GM18951 (cell line): ENCODE data around the gene C10orf71.

Experiments
- POLR2A ChIP-seq: IDR thresholded peaks from 4 replicates; pipeline ENCODE4 v1.6.1; 2011; ENCODE audit warnings: mild to moderate bottlenecking; ENCODE audit not compliant: insufficient read length, insufficient read depth; ENCODE audit errors: extremely low read depth
- in situ Hi-C: fragments of 300-500 bp; cut with MboI; formaldehyde crosslinking; loops from one replicate; pipeline ENCODE4 v1.12.0; 2022; ENCODE audit warnings: low sequenced_read_pairs, mixed read lengths, inconsistent platforms; ENCODE audit not compliant: unreplicated experiment

Gene C10orf71

DNA sequence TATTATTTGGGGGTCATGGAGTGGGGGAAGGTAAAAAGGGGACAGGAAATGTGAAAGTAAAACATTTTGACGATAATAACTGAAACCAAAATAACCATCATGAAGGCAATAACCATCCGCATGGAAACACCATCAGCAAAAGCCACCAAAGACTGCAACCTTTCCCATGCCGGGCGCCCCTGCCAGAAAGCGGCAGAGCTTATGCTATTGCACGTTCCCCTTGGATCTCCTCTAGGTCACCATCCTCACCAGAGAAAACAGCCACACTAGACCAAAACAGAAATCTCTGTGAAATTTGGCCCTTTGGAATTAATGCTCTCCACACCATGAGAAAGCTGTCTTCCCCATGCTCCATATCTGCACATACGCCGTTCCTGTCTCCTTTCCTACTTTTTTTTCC is 65.8 kb downstream of the C10orf71 start:
- no peak for TF ChIP-seq POLR2A
- in situ Hi-C loops: no loop called here

DNA sequence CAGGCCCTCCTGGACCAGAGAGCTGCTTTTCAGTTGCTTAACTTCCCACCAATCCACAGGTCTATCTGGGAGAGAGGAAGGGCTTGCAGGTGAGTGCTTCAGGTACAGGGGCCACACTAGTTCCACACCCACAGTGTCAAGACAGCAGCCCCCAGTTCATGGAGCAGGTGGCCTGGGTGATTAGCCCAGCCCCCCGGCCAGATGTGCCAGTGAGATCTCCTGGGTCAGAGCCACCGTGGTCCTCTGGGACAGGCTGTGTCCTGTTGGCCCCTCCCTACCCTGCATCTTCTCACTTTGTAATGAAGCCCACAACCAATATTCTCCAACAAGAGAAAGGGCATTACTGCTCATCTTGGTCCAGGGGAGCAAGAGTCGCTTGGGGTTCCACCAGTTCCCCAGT is 66.3 kb downstream of the C10orf71 start:
- no peak for TF ChIP-seq POLR2A
- in situ Hi-C loops: no loop called here

DNA sequence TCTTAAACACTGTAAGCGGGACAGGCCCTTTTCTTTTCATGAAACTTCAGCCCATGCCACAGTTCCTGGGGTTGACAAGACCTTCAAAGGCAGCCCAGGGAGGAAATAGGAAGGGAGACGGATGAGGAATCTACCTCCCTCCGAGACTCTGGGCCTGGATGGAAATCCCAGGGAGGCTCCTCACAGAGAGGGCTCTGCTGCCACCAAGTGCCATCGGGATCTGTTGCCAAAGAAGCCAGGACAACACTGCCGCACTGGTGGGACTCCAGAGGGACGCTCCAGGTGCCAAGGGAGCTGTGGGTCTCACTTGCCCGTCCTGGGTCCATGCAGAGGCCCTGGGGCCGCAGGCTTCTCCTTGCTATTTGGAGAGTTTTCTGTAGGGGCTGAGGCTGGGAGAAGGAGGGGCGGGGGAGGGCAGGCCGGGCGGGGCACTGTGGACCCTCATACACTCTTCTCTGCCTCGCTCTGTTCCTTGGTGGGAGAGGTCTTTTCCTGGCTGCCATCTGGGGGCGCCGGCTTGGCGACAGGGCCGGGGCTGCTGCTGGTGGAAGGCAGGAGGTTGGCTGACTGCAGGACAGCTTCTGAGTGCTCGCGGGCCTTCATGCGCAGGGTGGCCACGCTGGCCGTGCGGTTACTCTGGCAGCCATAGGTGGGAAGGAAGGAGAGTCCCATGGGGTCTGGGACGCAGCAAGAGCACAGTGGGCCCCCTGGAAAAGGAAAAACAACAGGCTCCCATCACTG is 66.9 kb downstream of the C10orf71 start:
- no peak for TF ChIP-seq POLR2A
- in situ Hi-C loops: no loop called here

DNA sequence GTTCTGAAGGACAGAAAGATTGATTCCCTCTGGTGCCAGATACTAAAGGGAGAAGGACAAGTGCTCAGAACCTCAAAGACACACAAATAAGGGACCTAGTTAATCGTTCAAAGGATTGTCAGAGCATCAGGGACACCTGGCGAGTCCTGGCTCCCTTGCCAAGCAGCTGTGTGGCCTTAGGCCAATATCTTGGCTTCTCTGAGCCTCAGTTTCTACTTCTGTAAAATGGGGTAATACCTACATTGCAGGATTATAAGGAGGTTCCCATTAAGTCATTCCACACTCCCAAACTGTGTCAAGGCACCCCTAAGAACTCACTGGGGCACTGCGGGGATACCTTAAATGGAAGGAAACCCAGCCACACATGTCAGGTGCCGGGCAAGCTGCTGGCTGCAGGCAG is 67.5 kb downstream of the C10orf71 start:
- in situ Hi-C loops: no loop called here
- no peak for TF ChIP-seq POLR2A

GRCh38 chr10:49367600-49367999 is 68.6 kb downstream of the C10orf71 start:
- in situ Hi-C loops: no loop called here
- TF ChIP-seq POLR2A: no peak

- in situ Hi-C loops: no loop called here
Observed at GRCh38 chr10:49368256-49368655, 69.3 kb downstream of the C10orf71 start.

DNA sequence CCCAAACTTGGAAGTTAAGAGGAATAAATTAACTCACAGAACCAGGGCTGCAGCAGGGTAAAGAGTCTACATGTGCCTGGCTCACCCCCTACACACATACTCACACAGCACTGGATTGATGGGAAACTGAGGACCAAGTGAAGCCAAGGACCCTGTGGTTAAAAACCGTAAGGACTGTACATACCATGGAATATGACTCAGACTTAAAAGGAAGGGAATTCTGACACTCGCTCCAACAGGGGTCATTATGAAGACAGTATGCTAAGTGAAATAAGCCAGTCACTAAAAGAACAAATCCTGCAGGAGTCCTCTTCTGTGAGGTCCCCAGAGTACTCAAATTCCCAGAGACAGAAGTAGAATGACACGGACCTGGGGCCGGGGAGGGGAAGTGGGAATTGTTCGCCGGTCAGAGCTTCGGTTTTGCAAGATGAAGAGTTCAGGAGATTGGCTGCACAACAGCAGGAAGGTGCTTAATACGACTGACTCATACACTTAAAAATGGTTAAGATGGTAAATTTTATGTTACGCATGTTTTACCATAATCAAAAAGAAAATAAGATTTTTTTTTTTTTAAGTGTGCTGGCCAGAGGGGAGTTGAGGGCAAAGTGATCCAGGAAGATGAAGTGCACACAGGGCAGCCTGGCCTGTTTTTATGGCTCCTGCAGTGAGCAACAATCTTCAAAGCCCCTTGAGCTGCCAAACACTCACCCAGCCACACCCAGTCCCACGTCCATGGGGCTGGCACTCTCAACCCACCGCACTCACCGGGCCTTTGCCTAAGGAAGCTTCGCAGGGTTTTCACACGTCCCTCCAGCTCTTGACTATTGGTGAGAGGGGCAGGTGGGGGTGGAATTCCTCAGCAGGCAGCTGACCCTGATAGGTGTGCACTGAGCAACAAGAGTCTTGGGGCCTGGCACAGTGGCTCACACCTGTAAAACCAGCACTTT is 70.5 kb downstream of the C10orf71 start:
- TF ChIP-seq POLR2A: no peak

More at GRCh38 chr10:49368256-49368655, 69.3 kb downstream of the C10orf71 start:
- TF ChIP-seq POLR2A: no peak

GRCh38 chr10:49370326-49371100 is 71.5 kb downstream of the C10orf71 start:
- in situ Hi-C loops: no loop called here
- TF ChIP-seq POLR2A: no peak

More for the DNA sequence above, 70.5 kb downstream of the C10orf71 start:
- in situ Hi-C loops: no loop called here

DNA sequence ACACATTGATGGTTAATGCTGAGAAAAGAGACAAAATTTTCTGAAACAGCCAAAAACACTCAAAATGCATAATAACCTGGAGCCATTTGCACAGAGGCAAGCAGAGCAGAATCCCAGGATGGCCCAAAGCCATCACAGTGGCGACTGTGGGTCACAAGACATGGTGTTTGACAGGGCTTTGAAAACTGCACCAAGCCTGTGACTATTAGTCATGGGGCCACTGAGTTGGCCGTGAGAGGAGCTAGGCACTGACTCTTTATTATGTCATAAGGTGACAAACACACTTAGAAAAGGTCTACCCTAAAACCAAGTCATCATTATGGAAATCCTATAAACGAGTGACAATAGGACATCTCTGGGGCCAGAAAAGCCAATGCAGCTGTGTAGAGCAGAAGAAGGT is 73.0 kb downstream of the C10orf71 start:
- in situ Hi-C loops: no loop called here
- no peak for TF ChIP-seq POLR2A

- in situ Hi-C loops: no loop called here
Observed at GRCh38 chr10:49373361-49373760, 74.4 kb downstream of the C10orf71 start.

DNA sequence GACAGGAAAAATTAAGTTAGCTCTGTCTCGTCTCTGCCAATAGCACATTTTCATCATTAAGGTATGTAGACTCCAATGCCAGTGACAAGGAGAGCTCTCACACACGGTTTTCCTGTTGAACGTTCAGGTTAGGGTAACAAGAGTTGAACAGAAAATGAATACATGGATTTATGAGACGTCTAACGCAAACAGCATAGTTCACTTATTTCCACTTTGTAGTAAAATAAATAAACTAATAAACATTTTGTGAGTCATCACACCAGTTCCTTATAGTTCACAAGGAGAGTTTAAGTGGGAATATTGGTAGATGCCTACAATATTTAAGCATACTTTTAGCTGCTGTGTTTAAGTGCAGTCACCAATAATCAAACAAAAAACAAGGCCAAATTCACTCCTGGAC is 75.8 kb downstream of the C10orf71 start:
- in situ Hi-C loops: no loop called here
- TF ChIP-seq POLR2A: no peak

More at GRCh38 chr10:49373361-49373760, 74.4 kb downstream of the C10orf71 start:
- TF ChIP-seq POLR2A: no peak

DNA sequence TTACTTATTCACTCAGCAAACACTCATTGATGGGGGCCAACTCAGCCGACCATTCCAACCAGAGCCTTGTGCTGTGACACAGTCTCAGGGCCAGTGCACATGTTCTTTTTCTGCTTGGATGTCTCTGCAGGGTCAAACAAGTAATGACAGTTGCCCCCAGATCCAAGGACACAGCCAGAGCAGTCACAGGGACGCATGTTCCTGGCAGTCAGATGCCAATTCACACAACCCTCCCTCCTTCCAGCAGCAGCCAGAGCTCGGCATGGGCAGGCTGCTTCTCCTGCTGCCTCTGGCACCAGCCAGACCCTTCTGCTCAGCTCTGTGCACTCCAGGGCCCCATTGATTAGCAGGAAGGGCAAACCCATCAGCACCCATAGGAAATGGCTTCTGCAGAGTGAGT is 76.6 kb downstream of the C10orf71 start:
- in situ Hi-C loops: no loop called here
- no peak for TF ChIP-seq POLR2A
